Epithelial cell of proximal tubule (primary cell): Measurements from ENCODE around the gene NLGN1. TPM values are rescaled to one million over a fixed set of nuclear protein-coding genes. Genes with fewer than 3 reads are reported as not detected.

ENCODE experiments used
- DNase-seq: peaks from one replicate; pipeline ENCODE4 v3.0.0-alpha.2; 2011; ENCODE audit warnings: low read depth
- H3K4me3 ChIP-seq: 2 replicates; pipeline ENCODE4 v1.5.1; 2011; ENCODE audit warnings: low read depth, mild to moderate bottlenecking, low read length
- total RNA-seq: library from RNA; depleted of rRNA; stranded (reverse); fragments of >200 nt; gene quantifications from 2 replicates; pipeline ENCODE4 v1.2.3, GENCODE V29; 2015
- TF ChIP-seq, protein P1 (sequence below): conservative IDR thresholded peaks from 2 replicates; pipeline ENCODE4 v1.5.1; 2012; ENCODE audit warnings: low read depth, mild to moderate bottlenecking, low read length

Gene NLGN1
- total RNA-seq, 1 donor from 2014 or later: 1.9 TPM

DNA sequence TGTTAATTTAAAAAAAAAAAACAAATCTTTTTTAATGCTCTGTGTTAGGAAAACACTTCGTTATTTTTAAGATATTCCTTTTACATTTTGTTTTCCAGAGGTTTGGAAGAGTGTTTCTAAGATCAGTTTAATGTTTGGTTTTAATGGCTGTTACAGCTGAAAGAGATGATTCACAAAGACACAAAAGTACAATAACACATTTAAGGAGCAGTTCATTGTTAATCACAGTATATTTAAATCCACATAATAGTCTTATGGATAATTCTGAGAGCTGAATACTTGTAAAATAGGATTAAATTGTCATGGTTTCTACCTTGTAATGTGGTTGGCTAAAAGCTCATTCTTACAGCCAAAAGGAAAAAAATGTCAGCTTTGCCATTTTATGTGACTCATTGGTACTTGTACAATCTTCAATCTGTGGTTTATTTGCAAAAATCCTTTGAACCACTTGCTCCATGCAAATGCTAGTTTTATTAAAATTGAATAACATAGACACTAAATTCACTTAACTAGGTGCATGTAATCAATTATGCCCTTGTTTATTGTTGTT, 426.4 kb downstream of the NLGN1 start:
- no peak for DNase-seq
- TF ChIP-seq, protein P1, sequence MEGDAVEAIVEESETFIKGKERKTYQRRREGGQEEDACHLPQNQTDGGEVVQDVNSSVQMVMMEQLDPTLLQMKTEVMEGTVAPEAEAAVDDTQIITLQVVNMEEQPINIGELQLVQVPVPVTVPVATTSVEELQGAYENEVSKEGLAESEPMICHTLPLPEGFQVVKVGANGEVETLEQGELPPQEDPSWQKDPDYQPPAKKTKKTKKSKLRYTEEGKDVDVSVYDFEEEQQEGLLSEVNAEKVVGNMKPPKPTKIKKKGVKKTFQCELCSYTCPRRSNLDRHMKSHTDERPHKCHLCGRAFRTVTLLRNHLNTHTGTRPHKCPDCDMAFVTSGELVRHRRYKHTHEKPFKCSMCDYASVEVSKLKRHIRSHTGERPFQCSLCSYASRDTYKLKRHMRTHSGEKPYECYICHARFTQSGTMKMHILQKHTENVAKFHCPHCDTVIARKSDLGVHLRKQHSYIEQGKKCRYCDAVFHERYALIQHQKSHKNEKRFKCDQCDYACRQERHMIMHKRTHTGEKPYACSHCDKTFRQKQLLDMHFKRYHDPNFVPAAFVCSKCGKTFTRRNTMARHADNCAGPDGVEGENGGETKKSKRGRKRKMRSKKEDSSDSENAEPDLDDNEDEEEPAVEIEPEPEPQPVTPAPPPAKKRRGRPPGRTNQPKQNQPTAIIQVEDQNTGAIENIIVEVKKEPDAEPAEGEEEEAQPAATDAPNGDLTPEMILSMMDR: no peak
- no peak overlapping the region for H3K4me3 ChIP-seq

DNA sequence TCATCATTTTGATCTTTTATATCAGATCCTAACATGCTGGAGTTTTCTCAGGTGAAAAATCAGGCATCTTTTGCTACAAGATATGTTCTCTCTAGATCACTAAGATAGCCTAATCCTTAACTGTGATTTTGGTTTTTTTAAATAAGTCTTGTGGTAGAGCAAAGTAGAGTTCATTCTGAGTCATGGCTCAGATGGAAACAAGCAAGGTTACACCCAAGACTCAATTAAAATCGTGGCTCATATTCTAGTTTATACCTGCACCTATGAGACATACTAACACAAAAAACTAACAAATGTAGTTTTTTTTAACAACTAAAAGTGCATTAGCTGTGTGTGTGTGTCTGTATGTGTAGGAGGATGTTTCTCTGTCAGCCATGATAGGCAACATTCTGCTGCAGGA, 428.2 kb downstream of the NLGN1 start:
- H3K4me3 ChIP-seq: no peak overlapping the region
- no peak for DNase-seq

GRCh38 chr3:173826416-173826815, 428.9 kb downstream of the NLGN1 start:
- no peak for DNase-seq
- no peak overlapping the region for H3K4me3 ChIP-seq
- TF ChIP-seq, protein P1: no peak

More for the DNA sequence above, 428.2 kb downstream of the NLGN1 start:
- TF ChIP-seq, protein P1: no peak

DNA sequence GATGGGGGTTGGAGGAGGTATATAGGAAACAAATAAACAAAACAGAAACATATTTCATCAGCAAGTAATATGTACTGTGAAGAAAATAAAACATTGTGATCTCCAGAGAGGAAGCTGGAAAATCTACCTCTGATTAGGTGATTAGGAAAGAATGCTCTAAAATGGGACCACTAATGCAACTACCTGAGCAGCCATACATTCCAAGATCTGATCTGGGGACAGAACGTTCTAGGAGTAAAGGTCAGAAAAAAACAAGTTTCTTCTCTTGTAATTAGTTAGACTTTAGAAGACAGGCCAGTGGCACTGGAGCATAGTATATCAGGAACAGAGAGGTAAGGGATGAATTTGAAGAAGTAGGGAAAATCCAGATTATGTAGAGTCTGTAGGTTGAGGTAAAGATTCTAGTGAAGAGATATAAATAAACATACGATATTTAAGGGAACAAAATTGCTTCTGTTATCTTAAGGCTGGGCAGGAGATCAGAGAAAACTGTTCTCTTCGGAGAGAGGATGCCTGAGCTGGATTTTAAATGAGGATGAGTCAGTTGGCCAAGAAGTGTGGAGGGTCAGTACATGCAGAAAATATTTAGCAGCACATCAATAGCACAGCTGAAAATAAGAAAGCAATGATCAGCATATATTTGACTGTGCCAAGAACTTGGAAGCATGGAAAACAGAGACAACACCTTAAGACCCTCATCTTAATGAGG, 429.5 kb downstream of the NLGN1 start:
- TF ChIP-seq, protein P1: no peak
- H3K4me3 ChIP-seq: no peak overlapping the region
- no peak for DNase-seq

GRCh38 chr3:173838644-173839043, 441.1 kb downstream of the NLGN1 start:
- H3K4me3 ChIP-seq: no peak overlapping the region
- no peak for DNase-seq
- TF ChIP-seq, protein P1: no peak

DNA sequence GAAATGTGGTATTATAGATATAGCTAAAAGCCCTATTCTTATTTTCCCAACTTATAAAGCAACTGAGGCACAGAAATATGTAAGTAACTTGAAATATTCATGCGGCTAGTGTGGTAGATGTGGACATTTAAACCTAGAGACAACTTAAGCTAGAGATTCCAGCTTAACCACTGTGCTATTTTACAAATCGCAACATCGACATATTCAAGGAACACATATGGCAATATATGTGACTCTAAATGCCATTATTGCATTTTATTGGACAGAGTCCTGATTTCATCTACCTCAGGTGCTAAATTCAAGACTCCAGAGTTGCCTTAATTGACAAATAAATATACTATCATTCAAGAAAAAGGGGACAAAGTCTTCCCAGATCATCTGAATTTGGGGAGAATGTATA, 442.3 kb downstream of the NLGN1 start:
- DNase-seq: no peak
- TF ChIP-seq, protein P1: no peak
- no peak overlapping the region for H3K4me3 ChIP-seq

GRCh38 chr3:173841334-173841733, 443.8 kb downstream of the NLGN1 start:
- H3K4me3 ChIP-seq: no peak overlapping the region
- TF ChIP-seq, protein P1: no peak
- DNase-seq: no peak
